ENCODE data around the gene OCA2.

OCA2 gene

GRCh38 chr15:28104326-28104725, 5.2 kb upstream of the OCA2 start:
- no peak for DNase-seq (ENCODE audit: low read depth)

GRCh38 chr15:28103831-28104230, 4.7 kb upstream of the OCA2 start:
- no peak for DNase-seq (ENCODE audit: low read depth)

GRCh38 chr15:28101983-28102441, 2.9 kb upstream of the OCA2 start:
- DNase-seq (ENCODE audit: low read depth) = no peak

GRCh38 chr15:28101201-28101600, 2.1 kb upstream of the OCA2 start:
- no peak for DNase-seq (ENCODE audit: low read depth)

GRCh38 chr15:28100516-28101195, 1.5 kb upstream of the OCA2 start:
- no peak for DNase-seq (ENCODE audit: low read depth)

GRCh38 chr15:28099555-28100140, 533 bp upstream of the OCA2 start:
- DNase-seq (ENCODE audit: low read depth) = no peak

- no peak for DNase-seq (ENCODE audit: low read depth)
These were observed 752 bp downstream of the OCA2 start for GRCh38 chr15:28098360-28098765.

GRCh38 chr15:28097656-28098359, 1.3 kb downstream of the OCA2 start:
- no peak for DNase-seq (ENCODE audit: low read depth)

- no peak for DNase-seq (ENCODE audit: low read depth)
These were observed 2.3 kb downstream of the OCA2 start for GRCh38 chr15:28096670-28097431.

GRCh38 chr15:28096411-28096669, 2.8 kb downstream of the OCA2 start:
- no peak for DNase-seq (ENCODE audit: low read depth)

GRCh38 chr15:28094732-28095521, 4.2 kb downstream of the OCA2 start:
- no peak for DNase-seq (ENCODE audit: low read depth)

GRCh38 chr15:28093752-28094535, 5.2 kb downstream of the OCA2 start:
- no peak for DNase-seq (ENCODE audit: low read depth)

- DNase-seq (ENCODE audit: low read depth) = no peak
These were observed 7.8 kb downstream of the OCA2 start for GRCh38 chr15:28091313-28091712.

GRCh38 chr15:28086175-28086703, 12.9 kb downstream of the OCA2 start:
- no peak for DNase-seq (ENCODE audit: low read depth)

GRCh38 chr15:28085489-28086174, 13.5 kb downstream of the OCA2 start:
- DNase-seq (ENCODE audit: low read depth) = no peak

- DNase-seq (ENCODE audit: low read depth) = no peak
These were observed 14.6 kb downstream of the OCA2 start for GRCh38 chr15:28084547-28084946.

- DNase-seq (ENCODE audit: low read depth) = no peak
These were observed 16.0 kb downstream of the OCA2 start for GRCh38 chr15:28082891-28083684.

GRCh38 chr15:28081594-28081993, 17.5 kb downstream of the OCA2 start:
- DNase-seq (ENCODE audit: low read depth) = no peak

GRCh38 chr15:28080386-28080785, 18.7 kb downstream of the OCA2 start:
- no peak for DNase-seq (ENCODE audit: low read depth)
